Neural crest cell (in vitro differentiated cells): ENCODE data around the gene GPC4. TPM values are rescaled to one million over a fixed set of nuclear protein-coding genes. Genes with fewer than 3 reads are reported as not detected.

ENCODE experiments used
- DNase-seq: peaks from one replicate; pipeline ENCODE4 v3.0.0; 2021; ENCODE audit warnings: low read depth, mixed read lengths, low spot score
- H3K27ac Mint-ChIP-seq: one replicate; pipeline ENCODE4 v1.8.0; 2021; ENCODE audit warnings: mild to moderate bottlenecking, mixed read lengths; ENCODE audit not compliant: unreplicated experiment
- H3K27me3 Mint-ChIP-seq: 2 replicates; pipeline ENCODE4 v1.8.0; 2021; ENCODE audit warnings: low read depth, mild to moderate bottlenecking, mixed read lengths
- H3K36me3 Mint-ChIP-seq: 2 replicates; pipeline ENCODE4 v1.8.0; 2021; ENCODE audit warnings: low read depth, mild to moderate bottlenecking, mixed read lengths
- H3K4me1 Mint-ChIP-seq: 2 replicates; pipeline ENCODE4 v1.8.0; 2021; ENCODE audit warnings: mixed read lengths
- H3K4me3 Mint-ChIP-seq: one replicate; pipeline ENCODE4 v1.8.0; 2021; ENCODE audit warnings: mild to moderate bottlenecking, mixed read lengths
- H3K9me3 Mint-ChIP-seq: 2 replicates; pipeline ENCODE4 v1.8.0; 2021; ENCODE audit warnings: mixed read lengths
- CTCF ChIP-seq: fragments of 200-600 bp; sonication (generic); conservative IDR thresholded peaks from 2 replicates; pipeline ENCODE4 v1.5.0; 2021; ENCODE audit warnings: antibody characterized with exemption, mild to moderate bottlenecking
- total RNA-seq: library from RNA; stranded (reverse); gene quantifications from 2 replicates; pipeline ENCODE4 v1.2.1, GENCODE V29; 2021

The GPC4 gene
- total RNA-seq, 1 donor from 2014 or later: 22.3 TPM

- TF ChIP-seq CTCF: no peak
- Mint-ChIP-seq H3K27me3 (no peaks in the 10 kb centered on the region), H3K9me3 (no peaks in the 10 kb centered on the region), H3K36me3 (peaks cover 2% of the 10 kb centered on the region), H3K4me1 (peaks cover 14% of the 10 kb centered on the region), H3K4me3 (no peak overlapping the region), H3K27ac (no peak overlapping the region)
- no peak for DNase-seq
Observed at GRCh38 chrX:133321451-133321850, 93.8 kb downstream of the GPC4 start.

- no peak for TF ChIP-seq CTCF
- Mint-ChIP-seq H3K4me1 (peaks cover 19% of the 10 kb centered on the region), H3K9me3 (no peaks in the 10 kb centered on the region), H3K27me3 (no peaks in the 10 kb centered on the region), H3K27ac (no peak overlapping the region), H3K36me3 (peaks cover 2% of the 10 kb centered on the region), H3K4me3 (no peak overlapping the region)
- no peak for DNase-seq
Observed at GRCh38 chrX:133314281-133314680, 101.0 kb downstream of the GPC4 start.

GRCh38 chrX:133308499-133308897 lies 106.8 kb downstream of the GPC4 start:
- DNase-seq: no peak
- Mint-ChIP-seq H3K27me3 (no peaks in the 10 kb centered on the region), H3K36me3 (peaks cover 6% of the 10 kb centered on the region), H3K4me1 (peaks cover 8% of the 10 kb centered on the region), H3K27ac (no peak overlapping the region), H3K4me3 (no peak overlapping the region), H3K9me3 (no peaks in the 10 kb centered on the region)
- TF ChIP-seq CTCF: no peak

- no peak overlapping the region for H3K27ac Mint-ChIP-seq
Observed at GRCh38 chrX:133307637-133308498, 107.4 kb downstream of the GPC4 start.

DNA sequence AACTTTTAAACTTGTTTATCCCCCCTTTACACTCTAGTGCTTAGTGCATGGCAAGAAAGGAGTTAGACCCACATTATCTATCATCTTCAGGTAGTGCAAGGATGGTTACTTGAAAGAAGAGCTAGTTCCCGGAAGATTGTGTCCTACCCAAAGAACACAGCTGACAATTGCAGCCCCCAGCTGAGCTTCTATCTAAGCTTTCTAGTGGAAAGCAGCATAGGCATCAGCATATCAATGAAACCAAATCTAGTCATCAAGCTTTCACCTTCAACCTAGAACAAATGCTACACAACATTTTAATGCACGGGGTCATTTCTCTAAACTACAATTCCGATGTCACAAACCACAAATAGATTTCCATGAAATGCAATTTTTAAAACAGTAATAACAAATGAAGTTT lies 108.2 kb downstream of the GPC4 start:
- no peaks in the 10 kb centered on the region for H3K27me3 Mint-ChIP-seq
- H3K27ac Mint-ChIP-seq: no peak overlapping the region
- DNase-seq: no peak
- H3K4me1 Mint-ChIP-seq: no peaks in the 10 kb centered on the region
- H3K36me3 Mint-ChIP-seq: peaks cover 10% of the 10 kb centered on the region
- no peak overlapping the region for H3K4me3 Mint-ChIP-seq
- no peak for TF ChIP-seq CTCF
- no peaks in the 10 kb centered on the region for H3K9me3 Mint-ChIP-seq

More at GRCh38 chrX:133307637-133308498, 107.4 kb downstream of the GPC4 start:
- DNase-seq: peak; percentile 63
- Mint-ChIP-seq H3K4me3 (no peak overlapping the region), H3K27me3 (no peaks in the 10 kb centered on the region), H3K4me1 (peaks cover 5% of the 10 kb centered on the region), H3K36me3 (peaks cover 9% of the 10 kb centered on the region), H3K9me3 (no peaks in the 10 kb centered on the region)
- TF ChIP-seq CTCF: no peak
